Hematopoietic multipotent progenitor cell treated with erythropoietin and hydrocortisone succinate and interleukin-3 and kit ligand, for 15 days (in vitro differentiated cells): ENCODE results near the gene SCUBE2.

Source experiments
- DNase-seq: peaks from one replicate; pipeline ENCODE4 v3.0.0-alpha.2; 2015; ENCODE audit warnings: low spot score

SCUBE2 gene

DNA sequence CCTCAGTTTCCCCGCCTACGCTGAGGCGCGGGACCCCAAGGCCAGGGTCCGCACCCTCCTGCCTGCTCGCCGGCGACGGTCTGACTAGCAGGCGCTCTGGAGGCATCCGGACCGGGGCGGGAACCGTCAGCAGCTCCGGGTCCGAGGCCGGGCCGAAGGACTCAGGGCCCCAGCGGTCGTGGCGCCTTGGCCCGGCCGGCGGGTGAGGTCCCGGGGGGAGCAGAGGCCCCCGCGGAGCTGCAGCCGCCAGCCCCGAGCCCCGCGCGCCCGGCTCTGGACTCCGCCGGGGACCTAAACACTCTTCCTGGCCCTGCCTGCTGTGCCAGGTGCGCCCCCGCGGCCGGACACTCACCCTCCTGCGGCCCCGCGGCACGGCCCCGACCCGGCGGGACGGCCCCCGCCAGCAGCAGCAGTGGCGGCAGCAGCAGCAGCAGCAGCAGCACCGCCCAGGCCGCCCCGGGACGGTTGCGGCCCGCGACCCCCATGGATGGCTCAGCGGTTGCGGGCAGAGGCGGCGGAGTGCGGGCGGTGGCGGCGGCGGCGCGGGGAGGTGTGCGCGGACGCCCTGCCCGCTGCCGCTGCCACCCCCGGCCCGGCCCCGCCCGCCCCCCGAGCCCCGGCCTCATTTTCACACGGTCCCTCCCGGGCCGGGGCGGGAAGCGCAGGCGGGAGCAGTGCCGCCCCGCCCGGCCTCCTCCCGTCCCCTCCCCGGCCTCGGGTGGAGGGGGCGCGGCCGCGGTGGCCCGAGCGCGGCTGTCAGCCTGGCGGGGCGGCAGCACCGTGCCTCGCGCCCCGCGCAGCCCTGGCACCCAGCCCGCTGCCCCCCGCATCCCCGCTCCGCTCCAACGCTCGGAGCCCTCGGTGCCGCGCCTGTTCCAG is at the start of gene SCUBE2:
Gene SCUBE2 (minus strand): TSS at position 556 of the 879 bp plus-strand sequence. CDS start 71 bp downstream, at position 485.
- no peak for DNase-seq

DNA sequence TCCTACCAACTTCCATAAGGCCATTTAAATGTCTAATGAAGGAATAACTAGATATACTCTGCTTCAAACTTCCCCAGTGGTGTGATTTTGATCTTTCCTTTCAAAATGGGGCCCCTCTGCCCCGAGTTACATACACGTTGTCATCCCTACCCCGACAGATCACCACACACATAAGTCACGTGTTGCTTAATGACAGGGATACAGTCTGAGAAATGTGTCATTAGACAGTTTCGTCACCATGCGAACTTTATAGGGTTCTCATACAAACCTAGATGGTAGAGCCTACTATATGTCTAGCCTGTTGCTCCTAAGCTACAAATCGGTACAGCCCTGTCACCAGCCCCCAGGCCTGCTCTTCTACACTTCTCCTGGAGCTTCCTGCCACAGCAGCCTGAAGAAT is 49.8 kb upstream of the SCUBE2 start:
- no peak for DNase-seq

DNA sequence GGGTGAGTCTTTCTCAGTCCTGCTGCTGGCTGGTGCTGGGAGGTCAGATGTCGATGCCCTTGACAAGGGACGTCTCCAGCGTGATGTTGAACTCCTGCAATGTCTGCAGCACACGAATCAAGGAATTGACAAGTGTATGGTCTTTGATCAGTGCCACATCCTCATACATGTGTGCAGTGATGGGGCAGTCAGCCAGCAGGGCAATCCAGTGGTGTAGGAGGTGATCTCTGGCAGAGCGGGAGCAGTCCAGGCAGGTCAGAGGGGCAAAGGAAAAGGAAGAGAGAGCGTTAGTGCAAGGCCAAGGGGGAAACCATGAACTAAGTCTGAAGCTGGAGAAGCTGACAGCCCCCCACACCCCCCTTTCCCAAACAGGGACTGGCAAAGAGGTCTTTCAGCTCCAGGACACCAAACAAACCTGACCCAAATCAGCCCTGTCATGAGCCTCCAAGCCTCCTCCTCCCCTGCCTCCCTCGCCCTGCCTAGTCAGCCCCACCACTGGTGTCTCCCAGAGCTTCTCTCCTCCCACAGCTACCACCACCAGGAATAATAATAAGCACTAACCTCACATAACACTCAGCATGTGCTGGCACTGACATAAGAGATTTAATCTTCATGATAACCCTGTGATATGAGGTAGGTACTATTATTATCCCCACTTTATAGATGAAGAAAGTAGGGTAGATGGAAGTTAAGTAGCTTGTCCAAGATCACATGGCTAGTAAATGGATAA is 48.4 kb upstream of the SCUBE2 start:
- DNase-seq, result no peak

DNA sequence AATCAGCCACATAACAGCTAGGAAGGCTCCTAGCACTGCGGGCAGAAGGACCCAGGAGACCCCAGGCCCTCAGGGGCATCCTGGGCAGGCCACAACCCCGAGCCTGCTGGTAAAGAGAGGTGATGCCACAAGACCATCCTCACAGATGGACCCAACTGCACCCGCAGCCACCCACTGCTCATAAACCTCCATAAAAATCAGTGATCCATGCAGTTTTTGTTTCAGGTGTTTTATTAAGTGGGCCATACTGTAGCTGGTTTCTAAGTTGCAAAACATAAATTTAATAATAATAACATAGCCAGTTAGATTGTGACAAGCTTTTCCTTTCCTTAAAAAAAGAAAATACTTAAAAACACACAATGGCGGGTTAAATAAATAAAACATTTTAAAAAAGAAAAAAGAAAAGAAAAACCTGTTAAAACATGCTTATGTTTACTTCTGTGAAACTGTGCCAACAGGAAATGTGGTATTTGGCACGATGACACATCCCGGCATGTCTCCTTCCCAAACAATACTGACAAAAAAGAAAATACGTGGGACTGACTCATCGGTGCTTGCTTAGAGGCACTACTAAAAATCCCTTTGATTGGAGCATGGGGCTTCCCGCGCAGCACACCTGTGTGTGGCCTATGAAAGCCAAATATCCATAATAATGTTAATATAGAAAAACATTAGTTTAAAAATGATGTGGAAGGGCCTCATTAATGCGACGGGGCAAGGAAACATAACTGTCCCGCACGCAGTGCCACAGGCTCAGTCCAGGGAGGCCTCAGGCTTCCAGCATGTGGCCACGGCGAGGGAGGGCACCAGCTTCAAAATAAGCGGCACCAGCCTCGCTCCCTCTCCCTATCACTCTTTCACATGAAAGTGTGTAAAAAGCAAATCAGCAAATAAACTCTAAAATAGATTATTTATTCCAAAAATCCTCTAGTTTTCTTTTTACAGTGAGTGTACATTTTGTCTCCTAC is 47.5 kb upstream of the SCUBE2 start:
- DNase-seq, result no peak

DNA sequence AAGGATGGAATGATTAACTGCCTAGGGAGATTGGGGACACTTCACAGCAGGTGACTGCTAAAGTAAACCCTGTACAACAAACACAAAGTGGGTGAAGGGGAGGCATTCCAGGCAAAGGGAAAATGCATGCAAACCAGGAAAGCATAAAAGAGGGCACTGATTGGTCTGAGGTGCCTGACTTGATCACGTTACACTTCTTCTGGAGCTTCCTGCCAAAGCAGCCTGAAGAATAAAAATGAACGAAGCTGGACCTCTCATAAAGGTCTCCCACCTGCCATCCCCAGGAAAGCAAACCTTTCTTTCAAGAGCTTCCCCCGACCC is 46.7 kb upstream of the SCUBE2 start:
- no peak for DNase-seq

DNA sequence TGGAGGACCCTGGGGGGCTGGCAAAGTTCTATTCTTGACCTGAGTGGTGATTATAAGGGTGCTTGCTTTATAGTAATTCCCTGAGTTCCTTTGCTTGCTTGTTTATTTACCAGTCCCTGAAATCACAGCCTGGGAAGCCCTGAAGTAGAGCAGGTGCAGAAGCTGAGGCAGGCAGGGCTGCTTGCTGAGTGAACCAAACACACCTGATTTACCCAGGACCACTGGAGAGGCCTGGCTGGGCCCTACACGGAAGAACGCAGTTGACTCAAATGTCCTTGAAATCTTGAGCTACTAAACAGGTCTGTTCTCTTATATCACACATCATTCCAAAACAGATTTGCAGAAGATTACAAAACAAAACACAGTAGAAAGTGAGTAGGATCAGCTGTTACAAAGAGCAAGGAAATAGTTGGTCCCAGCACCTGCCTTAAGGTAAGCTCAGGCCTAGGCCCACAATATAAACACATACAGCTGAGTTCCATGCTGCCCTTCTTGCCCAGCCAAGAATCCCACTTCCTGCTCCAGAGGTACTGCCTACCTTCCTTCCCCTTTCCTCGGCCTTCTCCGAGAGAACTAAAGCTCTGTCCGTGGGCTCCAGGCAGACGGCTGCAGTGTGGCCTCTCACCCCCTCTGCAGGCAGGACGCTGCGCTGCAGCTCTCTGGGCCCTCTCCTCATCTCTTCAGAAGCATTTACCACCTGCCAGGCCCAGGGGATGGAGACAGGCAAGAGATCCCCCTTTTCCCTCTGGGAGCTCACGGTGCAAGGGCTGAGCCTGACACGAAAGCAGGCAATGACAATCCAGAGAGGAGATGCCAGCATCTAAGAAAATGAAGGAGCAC is 46.1 kb upstream of the SCUBE2 start:
- peak; percentile 47 for DNase-seq

DNA sequence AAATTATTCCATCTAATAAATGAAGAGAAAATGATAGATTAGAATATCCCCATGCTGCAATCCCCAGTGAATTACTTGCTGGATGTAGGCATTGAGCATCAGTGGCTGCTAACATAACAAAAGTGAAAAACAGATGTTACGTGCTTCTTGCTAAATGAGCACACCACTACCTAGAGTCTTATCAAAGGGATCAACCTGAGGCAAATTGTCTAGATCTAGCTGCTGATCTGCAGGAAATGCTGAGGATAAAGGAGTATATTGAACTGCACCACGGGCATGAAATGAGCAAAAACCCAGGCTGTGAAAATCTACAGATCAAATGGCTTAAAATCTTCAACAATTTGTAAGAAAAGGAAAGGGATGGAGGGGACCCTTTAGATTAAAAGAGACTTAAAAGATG is 45.3 kb upstream of the SCUBE2 start:
- DNase-seq, result no peak

DNA sequence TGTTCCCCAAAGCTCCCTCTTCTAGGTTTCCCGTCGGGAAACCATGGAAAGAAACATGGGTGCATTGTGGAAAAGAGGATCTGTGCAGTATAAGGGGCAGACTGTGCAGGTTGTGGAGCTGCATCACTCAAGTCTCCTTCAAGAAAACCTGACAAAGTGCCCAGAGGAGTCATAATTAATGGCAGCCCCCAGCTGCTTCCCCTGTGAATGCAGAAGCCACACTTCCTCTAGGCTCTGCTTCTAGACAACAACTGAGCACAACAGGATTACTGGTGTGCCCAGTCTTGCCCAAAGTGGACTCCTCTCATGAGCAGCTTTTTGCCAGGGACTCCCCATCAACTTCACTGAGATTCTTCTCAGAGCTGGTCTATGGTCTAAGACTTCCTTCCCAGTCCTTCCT is 42.6 kb upstream of the SCUBE2 start:
- DNase-seq, result no peak

DNA sequence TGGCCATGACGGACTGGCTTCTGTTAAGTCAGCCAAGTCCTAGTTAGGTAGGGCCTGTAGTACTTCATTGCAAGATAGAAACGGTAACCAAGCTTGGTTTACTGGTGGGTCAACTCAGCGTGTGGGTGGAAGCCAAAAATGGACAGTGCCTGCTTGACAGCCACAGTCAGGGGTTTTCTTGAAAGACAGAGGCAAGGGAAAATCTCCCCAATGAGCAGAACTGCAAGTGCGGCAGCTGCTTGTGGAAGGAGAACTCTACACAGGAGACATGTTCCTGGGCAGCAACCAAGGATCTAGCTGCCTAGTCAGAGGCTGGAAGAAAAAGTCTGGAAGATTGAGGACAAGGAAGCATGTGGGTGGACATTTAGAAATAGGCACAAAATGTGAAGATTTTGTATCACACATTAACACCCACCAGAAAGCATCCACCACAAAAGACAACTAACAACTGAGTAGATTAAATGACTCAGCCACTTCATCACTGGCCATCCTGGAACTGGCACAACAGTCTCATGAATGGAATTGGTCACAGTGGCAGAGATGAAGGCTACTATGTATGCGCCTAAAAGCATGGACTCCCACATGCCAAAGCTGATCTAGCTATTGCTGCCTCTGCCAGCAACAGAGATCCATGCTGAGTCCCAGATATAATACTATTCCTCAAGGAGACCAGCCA is 40.9 kb upstream of the SCUBE2 start:
- no peak for DNase-seq

DNA sequence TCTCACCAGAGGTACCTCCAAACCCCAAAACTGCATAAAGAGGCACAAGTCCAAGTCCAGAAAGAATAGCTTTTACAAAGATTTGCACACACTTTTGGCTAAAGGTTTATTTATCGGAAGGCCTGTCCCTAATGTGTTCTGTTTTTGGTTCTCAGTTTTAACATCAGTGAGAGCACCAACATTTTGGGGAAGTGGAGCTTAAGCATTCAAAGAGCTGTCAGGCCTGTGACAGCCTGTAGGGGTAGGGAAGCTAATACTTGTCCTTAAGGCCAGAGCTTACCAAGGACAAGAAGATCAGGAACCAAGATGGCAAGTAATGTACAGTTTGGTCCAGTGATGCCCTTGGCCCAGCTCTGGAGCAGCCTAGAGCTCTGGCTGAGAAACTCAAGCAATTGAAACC is 38.9 kb upstream of the SCUBE2 start:
- no peak for DNase-seq

DNA sequence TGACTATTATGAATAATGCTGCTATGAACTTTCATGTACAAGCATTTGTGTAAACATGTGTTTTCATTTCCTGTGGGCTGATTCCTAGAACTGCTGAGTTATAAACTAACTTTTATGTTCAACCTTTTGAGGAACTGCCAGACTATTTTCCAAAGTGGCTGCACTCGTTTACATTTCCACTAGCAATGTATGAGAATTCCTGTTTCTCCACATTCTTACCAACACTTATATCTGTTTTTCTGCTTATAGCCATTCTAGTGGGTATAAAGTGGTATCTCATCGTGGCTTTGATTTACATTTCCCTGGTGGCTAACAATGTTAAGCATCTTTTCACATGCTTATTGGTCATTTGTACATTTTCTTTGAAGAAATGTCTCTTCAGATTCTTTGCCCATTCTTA is 35.2 kb upstream of the SCUBE2 start:
- DNase-seq, result no peak

DNA sequence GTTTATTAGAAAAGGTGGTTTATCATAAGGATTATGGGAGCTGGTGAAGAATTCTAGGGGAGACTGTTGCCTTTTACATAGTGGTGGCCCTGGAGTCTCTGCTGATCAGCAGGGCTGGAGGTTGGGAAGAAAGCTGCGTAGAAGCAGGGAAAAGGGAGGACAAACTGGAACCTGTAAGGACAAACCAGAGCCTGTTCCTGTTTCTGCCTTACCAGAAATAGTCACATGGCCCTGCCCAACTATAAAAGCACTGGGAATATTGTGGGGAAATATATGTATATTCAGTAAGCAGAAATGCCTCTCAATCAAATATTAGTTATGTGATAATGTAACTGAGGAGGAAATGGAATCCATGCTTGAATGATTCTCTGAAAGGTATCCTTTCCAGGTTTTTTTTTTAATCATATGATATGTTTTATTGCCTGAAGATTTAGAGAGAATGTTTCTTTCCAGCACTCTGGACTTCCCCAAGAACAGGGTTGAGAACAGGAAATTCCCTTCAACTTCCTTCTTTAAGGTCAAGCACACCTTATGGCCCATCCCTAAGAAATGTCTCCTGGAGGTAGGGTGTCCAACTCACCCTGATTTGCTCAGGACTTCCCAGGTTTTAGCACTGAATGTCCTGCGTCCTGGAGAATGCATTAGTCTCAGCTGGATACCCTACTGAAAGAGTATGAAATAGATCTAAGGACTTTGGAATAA is 33.9 kb upstream of the SCUBE2 start:
- no peak for DNase-seq

DNA sequence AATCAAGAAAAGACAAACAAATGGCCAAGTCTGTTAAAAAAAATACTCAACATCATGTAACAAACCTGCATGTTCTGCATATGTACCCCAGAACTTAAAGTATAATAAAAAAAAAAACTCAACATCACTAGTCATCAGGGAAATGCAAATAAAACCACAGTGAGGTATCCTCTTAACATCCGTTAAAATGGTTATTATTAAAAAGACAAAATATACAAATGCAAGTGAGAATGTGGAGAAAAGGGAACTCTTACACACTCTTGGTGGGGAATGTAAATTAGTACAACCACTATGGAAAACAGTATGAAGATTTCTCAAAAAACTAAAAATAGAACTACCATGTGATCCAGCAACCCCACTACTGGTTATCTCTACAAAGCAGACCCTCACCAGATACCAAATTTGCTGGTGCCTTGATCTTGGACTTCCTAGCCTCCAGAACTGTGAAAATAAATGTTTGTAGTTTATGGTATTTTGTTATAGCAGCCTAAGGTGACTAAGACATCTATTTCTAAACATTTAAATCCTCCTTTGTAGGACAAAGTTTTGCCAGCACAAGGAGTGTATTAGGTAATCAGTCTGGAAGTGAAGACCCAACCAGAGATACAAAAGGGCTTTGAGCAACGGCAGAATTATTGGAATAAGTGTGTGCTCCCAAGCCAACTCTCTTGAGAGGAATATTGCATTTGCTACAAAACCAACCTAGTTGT is 32.4 kb upstream of the SCUBE2 start:
- DNase-seq, result no peak

DNA sequence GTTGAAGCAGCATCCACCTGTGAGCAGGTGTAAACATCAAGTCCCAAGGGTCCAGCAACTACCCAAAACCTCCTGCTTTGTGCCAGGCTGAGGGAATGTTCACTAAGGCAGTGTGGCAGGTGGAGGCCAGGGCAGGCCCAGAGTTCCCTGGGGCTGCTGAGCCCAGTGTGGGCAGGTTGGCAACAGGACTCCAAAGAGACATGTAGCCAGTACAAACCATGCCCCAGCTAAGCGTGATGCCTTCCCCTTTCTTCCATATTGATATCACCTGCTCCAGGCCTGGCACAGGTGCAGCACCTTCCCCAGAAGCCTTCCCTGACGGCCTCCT is 30.0 kb upstream of the SCUBE2 start:
- DNase-seq, result no peak

DNA sequence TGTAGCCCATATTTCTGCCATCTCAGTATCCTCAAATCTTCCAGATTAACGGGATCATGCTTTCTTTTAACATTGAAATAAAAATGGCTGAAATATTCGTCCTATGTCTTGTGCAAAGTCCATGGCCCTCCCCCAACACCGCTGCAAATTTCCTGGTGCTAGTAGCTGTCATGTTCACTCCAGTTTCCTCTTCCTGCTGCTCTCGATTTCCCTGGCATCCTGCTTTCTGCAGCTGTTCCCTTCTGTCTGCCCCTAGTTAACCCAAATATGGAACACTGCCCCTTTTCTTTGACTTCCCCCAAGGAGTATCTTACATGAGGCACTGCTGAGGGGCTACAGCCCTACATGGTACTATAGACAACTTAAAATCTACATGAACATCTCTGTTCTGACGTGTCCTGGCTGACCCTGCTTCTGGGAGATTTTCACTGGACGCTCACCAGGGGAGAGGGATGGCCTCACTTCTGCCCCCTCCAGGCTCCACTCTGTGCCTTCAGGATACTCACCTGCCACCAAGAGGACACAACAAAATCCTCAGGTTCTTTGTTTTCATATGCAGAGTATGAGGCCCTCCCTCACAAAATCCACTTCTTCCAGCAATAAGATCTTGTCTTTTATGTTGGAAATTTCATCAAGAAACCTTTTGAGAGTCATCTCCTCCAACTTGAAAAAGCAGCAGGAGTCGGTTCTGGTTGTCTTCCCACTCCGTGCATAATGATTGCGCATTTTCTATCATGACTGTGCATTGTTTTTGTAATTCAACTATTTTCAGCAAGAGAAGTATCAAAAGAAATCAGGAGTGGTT is 29.5 kb upstream of the SCUBE2 start:
- no peak for DNase-seq

DNA sequence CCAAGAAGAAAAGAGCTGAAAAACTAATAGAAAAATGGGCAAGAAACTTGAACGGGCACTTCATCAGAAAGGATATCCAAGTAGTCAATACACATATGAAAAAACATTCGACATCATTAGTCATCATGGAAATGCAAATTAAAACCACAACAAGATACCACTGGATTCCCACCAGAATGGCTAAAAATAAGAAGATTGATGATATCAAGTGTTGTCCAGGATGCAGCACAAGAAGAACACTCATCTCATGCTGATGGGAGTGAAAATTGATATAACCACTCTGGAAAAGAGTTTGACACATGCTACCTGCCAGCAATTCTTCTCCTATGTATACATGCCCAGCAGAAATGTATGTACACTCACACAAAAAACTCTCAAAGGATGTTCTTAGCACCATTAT is 26.9 kb upstream of the SCUBE2 start:
- no peak for DNase-seq

DNA sequence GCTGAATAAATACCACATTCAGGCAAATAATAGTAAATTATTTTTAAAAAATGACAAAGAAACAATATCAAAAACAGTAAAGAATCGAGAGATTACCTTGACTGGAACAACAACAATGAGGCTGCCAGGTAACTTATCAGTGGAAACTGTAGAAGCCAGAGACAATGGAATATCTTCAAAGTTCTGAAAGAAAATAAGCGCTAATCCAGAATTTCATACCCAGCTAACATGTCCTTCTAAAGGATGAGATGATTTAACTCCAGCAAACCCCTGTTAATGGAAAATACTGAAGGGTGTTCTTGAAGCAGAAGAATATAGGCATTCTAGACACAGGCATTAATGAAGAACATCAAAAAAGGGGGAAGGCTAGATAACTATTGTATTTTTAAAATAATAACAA is 20.7 kb upstream of the SCUBE2 start:
- DNase-seq, result no peak

DNA sequence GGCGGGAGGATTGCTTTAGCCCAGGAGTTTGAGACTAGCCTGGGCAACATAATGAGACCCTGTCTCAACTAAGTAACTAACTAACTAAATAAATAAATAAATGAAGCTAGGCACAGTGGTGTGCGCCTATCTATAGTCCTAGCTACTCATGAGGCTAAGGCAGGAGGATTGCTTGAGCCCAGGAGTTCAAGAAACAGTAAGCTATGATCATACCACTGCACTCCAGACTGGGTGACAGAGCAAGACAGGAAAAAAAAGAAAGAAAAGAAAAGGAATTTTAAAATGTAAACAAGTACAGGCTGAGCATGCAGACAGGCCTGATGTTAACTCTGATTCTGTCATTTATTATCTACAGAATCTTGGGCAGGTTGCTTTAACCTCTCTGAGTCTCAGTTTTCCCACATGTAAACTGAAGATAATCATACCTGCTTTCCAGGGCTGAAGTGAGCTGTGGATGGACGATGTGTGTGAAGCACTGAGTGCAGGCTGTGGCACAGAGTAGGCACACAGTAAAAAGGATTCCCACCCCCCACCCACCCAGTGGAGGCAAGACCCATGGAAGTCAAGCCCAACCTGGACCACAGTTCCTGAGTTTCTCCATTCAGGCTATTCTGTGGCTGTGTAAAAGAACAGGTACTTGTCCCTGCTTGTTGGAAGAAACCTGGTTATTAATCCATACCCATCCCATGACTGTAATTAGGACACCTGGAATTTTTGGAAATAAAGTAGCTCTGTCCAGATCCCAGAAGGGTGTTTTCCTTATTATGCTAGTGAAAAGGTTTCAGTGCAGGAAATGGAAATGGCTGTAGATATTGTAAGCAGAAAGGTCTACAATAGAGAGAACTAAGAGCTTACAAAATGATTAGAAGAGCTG is 18.7 kb upstream of the SCUBE2 start:
- no peak for DNase-seq
